ENCODE data around the gene ZNF536.

GRCh38 chr19:30562981-30563380 lies 190.8 kb downstream of the ZNF536 start:
- TF ChIP-seq POLR2A (IDR thresholded peaks at IDR 0.05; ENCODE audit: low read depth, low read length) (no peak), CTCF (conservative IDR thresholded peaks at IDR 0.05; ENCODE audit: low read depth, low read length) (no peak), BHLHE40 (IDR thresholded peaks at IDR 0.05; ENCODE audit: low read depth, low read length) (no peak), USF2 (IDR thresholded peaks at IDR 0.05; ENCODE audit: low read depth, low read length) (no peak), MXI1 (IDR thresholded peaks at IDR 0.05; ENCODE audit: borderline replicate concordance, low read depth, low read length) (no peak)

Measured in IMR-90 (cell line).